NB4 (cell line): ENCODE data around the gene MAOB.

Experiments
- MYC ChIP-seq: IDR thresholded peaks from 2 replicates; pipeline ENCODE4 v1.6.1; 2011; ENCODE audit warnings: low read depth, low read length
- POLR2A ChIP-seq: IDR thresholded peaks from 2 replicates; pipeline ENCODE4 v1.6.1; 2011; ENCODE audit warnings: mild to moderate bottlenecking; ENCODE audit not compliant: insufficient read length; ENCODE audit errors: extremely low read depth
- TF ChIP-seq, protein P1 (sequence below): IDR thresholded peaks from one replicate; pipeline ENCODE4 v1.5.1; 2012; ENCODE audit warnings: low read depth, low read length
- TF ChIP-seq, protein P2 (sequence below): IDR thresholded peaks from 2 replicates; pipeline ENCODE4 v1.6.1; 2011; ENCODE audit warnings: low read depth, low read length

DNA sequence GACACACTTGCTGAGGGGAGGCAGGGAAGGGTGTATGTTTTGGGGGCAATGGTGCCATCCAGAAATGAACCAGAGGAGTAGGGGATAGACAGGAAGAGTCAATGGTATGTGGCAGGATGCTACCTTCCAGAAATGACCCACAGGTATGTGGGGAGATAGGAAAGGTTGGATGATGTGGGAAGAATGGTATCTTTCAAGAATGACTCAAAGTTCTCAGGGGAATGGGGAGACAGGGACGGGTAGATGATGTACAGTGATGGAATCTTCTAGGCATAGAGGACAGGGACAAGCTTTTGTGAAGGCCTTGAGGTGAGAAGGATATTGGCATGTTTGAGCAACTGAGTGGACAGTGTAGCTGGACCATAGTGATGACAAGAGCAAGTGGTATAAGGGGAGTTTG lies 161.3 kb downstream of the MAOB start:
- TF ChIP-seq, protein P1, sequence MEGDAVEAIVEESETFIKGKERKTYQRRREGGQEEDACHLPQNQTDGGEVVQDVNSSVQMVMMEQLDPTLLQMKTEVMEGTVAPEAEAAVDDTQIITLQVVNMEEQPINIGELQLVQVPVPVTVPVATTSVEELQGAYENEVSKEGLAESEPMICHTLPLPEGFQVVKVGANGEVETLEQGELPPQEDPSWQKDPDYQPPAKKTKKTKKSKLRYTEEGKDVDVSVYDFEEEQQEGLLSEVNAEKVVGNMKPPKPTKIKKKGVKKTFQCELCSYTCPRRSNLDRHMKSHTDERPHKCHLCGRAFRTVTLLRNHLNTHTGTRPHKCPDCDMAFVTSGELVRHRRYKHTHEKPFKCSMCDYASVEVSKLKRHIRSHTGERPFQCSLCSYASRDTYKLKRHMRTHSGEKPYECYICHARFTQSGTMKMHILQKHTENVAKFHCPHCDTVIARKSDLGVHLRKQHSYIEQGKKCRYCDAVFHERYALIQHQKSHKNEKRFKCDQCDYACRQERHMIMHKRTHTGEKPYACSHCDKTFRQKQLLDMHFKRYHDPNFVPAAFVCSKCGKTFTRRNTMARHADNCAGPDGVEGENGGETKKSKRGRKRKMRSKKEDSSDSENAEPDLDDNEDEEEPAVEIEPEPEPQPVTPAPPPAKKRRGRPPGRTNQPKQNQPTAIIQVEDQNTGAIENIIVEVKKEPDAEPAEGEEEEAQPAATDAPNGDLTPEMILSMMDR = no peak
- no peak for TF ChIP-seq POLR2A
- TF ChIP-seq, protein P2, sequence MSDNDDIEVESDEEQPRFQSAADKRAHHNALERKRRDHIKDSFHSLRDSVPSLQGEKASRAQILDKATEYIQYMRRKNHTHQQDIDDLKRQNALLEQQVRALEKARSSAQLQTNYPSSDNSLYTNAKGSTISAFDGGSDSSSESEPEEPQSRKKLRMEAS = no peak
- TF ChIP-seq MYC = no peak
